Bronchial epithelial cell (primary cell): ENCODE data around the gene NPC1L1. TPM values are rescaled to one million over a fixed set of nuclear protein-coding genes. Genes with fewer than 3 reads are reported as not detected.
A peak's percentile ranks its signal among the peaks of the same experiment; 100 is the strongest.

ENCODE experiments used
- DNase-seq: peaks from one replicate; pipeline ENCODE4 v3.0.0-alpha.2; 2010; ENCODE audit warnings: low read depth
- FAIRE-seq: peaks from 2 replicates; lab custom pipeline; 2011; peaks lifted over from hg19 to GRCh38; lab: Jason Lieb, UNC
- H3K27me3 ChIP-seq: 2 replicates; pipeline ENCODE4 v1.5.1; 2011; ENCODE audit warnings: low read length; ENCODE audit not compliant: control insufficient read depth, insufficient read depth
- H3K36me3 ChIP-seq: 2 replicates; pipeline ENCODE4 v1.5.1; 2011; ENCODE audit warnings: low read length; ENCODE audit not compliant: control insufficient read depth, insufficient read depth
- H3K4me3 ChIP-seq: 2 replicates; pipeline ENCODE4 v1.5.1; 2011; ENCODE audit warnings: mild to moderate bottlenecking, low read depth, low read length, control low read depth
- total RNA-seq: library from RNA; depleted of rRNA; stranded (reverse); fragments of >200 nt; gene quantifications from 2 replicates; pipeline ENCODE4 v1.2.1, GENCODE V29; 2014
- TF ChIP-seq, protein P1 (sequence below): IDR thresholded peaks from 2 replicates; pipeline ENCODE4 v1.5.1; 2011; ENCODE audit warnings: mild to moderate bottlenecking, moderate library complexity, low read length, control low read depth, inconsistent platforms; ENCODE audit not compliant: insufficient read depth, severe bottlenecking

NPC1L1 gene
- total RNA-seq, 1 donor from 2014 or later: under 0.01 TPM

DNA sequence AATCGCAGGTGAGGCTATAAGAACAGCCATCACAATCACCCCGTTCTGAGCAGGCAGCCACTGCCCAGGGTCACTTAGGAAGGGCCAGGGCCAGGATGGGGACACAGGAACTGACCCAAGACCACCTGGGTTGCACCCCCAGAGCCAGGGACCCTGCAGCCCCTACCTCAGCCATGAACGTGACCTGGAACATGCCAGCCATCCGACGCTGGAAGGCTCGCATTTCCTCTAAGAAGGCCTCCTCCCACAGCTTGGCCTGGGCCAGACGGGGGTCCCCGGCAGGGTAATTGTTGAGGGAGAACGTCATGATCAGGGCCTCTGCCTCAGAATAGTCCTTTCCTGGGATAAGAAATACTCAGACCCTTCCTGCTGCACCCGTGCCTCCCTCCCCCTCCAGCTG is 5.0 kb downstream of the NPC1L1 start:
- FAIRE-seq (no peak), DNase-seq (no peak)
- TF ChIP-seq, protein P1, sequence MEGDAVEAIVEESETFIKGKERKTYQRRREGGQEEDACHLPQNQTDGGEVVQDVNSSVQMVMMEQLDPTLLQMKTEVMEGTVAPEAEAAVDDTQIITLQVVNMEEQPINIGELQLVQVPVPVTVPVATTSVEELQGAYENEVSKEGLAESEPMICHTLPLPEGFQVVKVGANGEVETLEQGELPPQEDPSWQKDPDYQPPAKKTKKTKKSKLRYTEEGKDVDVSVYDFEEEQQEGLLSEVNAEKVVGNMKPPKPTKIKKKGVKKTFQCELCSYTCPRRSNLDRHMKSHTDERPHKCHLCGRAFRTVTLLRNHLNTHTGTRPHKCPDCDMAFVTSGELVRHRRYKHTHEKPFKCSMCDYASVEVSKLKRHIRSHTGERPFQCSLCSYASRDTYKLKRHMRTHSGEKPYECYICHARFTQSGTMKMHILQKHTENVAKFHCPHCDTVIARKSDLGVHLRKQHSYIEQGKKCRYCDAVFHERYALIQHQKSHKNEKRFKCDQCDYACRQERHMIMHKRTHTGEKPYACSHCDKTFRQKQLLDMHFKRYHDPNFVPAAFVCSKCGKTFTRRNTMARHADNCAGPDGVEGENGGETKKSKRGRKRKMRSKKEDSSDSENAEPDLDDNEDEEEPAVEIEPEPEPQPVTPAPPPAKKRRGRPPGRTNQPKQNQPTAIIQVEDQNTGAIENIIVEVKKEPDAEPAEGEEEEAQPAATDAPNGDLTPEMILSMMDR: no peak
- Histone ChIP-seq H3K36me3 (no peaks in the 10 kb centered on the region), H3K4me3 (no peak overlapping the region), H3K27me3 (no peaks in the 10 kb centered on the region)

DNA sequence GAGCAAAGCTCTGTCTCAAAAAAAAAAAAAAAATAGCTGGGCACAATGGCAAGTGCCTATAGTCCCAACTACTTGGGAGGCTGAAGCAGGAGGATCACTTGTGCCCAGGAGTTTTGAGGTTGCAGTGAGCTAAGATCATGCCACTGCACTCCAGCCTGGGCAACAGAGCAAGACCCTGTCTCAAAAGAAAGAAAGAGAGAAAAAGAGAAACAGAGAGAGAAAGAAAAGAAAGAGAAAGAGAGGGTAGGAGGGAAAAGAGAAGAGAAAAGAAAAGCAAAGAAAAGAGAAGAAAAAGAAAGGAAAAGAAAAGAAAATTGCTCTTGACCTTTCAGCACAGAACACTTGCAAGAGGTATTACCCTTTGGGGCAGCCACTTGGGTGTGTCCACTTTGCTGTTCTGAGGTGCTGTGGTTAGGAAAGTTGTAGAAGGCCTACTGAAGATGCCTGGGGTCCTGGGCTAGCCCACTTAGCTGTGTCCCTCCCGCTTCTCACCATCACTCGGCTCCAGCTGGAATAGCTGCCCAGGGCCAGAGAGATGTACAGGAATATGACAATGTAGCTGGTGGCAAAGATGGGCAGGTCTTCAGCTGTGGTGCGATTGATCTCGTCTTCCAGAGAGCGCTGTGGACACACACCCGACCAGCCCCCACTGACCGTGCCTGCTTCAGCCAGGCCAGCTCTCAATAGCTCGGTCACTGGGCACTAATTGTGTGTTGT is 5.6 kb downstream of the NPC1L1 start:
- H3K4me3 ChIP-seq: no peak overlapping the region
- TF ChIP-seq, protein P1: no peak
- H3K27me3 ChIP-seq: no peaks in the 10 kb centered on the region
- no peaks in the 10 kb centered on the region for H3K36me3 ChIP-seq
- FAIRE-seq (no peak), DNase-seq (no peak)

DNA sequence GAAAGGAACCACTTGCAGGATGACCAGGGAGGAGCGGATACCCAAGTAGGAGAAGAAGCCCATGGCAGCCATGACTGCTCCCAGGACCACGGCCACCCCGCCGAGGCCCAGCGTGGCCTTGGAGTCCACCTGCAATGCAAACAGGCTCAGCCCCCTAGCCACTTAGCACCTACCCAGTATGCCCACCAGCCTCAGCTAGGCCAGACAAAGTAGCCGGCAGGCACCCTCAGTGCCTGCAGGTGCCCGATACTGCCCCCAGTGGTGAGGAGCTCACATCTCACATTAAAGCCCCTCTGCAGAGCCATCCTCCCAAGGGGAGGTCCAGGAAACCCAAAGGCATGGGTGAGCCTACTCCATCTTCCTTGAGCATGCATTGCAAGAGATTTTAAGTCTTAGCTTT is 6.6 kb downstream of the NPC1L1 start:
- TF ChIP-seq, protein P1: peak; percentile 72
- H3K36me3 ChIP-seq: no peaks in the 10 kb centered on the region
- FAIRE-seq (no peak), DNase-seq (peak; percentile 12)
- no peaks in the 10 kb centered on the region for H3K27me3 ChIP-seq
- no peak overlapping the region for H3K4me3 ChIP-seq

DNA sequence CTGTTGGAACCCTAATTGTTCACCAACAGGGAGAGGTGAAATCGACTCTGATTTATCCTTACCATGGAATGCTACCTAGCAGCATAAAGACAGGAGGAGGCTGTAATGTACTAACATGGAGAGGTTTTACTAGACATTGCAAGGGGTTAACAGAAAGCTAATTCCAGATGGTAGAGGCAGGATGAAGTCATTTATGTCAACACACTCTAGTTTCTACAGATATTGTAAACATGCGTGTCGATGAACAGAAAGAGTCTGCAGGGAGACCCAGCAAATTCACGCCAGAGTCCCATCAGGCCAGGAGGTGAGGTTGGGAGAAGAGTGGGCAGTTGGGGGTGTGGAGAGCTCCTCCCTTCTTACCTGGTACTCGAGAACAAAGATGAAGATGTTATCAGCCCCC is 7.0 kb downstream of the NPC1L1 start:
- TF ChIP-seq, protein P1: no peak
- Histone ChIP-seq H3K36me3 (no peaks in the 10 kb centered on the region), H3K4me3 (no peak overlapping the region), H3K27me3 (no peaks in the 10 kb centered on the region)
- DNase-seq (no peak), FAIRE-seq (no peak)

DNA sequence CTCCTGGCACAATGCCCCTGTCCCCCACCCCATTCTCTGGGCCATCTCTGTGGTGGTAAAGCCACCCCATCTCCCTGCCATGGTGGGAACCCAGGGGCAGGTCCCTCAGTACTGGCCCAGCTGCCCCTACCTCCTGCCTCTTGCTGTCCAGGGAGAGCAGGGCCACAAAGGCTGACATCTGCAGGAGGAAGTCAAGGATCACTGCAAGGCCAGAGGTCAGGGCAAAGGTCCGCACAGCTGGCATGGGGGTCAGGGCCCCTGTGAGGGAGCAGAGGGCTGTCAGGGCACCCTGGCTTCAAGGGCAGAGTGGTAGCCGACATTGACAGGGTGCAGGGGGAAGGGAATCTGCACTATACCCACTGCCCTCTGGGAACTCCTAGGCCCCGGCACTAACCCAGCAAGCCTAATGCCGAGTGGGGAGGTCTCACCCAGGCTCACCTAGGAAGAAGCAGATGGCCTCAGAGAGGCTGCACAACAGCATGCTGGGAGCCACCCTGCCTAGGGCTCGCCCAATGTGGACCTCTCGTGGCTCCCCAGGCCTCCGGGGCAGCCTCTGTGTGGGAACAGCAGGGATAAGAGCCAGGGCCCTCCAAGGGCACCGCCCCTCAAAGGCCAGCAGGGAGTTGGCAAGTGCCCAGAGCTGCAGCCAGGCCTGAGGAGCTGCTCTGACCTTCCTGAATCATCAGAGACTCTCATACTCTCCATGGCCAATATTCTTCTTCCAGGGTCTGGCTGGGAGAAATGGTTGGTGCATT is 7.7 kb downstream of the NPC1L1 start:
- H3K27me3 ChIP-seq: no peaks in the 10 kb centered on the region
- H3K36me3 ChIP-seq: no peaks in the 10 kb centered on the region
- TF ChIP-seq, protein P1: no peak
- H3K4me3 ChIP-seq: no peak overlapping the region
- DNase-seq (no peak), FAIRE-seq (no peak)
